ENCODE measurements around the gene OR10P1. TPM values are rescaled to one million over a fixed set of nuclear protein-coding genes. Genes with fewer than 3 reads are reported as not detected.

The OR10P1 gene
- total RNA-seq, 1 donor from 2014 or later = not detected

DNA sequence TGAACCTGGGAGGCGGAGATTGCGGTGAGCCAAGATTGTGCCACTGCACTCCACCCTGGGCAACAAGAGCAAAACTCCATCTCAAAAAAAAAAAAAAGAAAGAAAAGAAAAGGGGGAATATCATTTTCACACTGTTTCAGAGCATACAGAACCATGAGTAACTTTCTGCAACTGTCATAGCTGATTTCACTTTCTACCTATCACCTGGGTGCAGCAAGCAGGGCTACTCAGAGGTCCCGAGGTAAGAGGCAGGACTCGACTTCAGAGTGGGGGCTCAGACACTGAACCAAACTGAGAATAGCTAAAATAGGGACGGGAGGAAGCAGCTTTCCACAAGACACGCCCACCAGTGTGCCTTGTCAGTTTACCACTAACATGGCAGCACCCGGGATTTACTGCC, 29.8 kb downstream of the OR10P1 start:
- Mint-ChIP-seq H3K4me3 (ENCODE audit: unreplicated experiment) (no peak overlapping the region), H3K4me1 (ENCODE audit: unreplicated experiment) (no peaks in the 10 kb centered on the region), H3K27me3 (ENCODE audit: unreplicated experiment) (peaks cover 12% of the 10 kb centered on the region), H3K36me3 (ENCODE audit: low read depth, unreplicated experiment) (no peaks in the 10 kb centered on the region), H3K27ac (ENCODE audit: unreplicated experiment) (no peak overlapping the region), H3K9me3 (ENCODE audit: unreplicated experiment) (no peaks in the 10 kb centered on the region)
- no peak for DNase-seq (ENCODE audit: low spot score)
- TF ChIP-seq, protein P1, sequence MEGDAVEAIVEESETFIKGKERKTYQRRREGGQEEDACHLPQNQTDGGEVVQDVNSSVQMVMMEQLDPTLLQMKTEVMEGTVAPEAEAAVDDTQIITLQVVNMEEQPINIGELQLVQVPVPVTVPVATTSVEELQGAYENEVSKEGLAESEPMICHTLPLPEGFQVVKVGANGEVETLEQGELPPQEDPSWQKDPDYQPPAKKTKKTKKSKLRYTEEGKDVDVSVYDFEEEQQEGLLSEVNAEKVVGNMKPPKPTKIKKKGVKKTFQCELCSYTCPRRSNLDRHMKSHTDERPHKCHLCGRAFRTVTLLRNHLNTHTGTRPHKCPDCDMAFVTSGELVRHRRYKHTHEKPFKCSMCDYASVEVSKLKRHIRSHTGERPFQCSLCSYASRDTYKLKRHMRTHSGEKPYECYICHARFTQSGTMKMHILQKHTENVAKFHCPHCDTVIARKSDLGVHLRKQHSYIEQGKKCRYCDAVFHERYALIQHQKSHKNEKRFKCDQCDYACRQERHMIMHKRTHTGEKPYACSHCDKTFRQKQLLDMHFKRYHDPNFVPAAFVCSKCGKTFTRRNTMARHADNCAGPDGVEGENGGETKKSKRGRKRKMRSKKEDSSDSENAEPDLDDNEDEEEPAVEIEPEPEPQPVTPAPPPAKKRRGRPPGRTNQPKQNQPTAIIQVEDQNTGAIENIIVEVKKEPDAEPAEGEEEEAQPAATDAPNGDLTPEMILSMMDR (IDR thresholded peaks at IDR 0.05; ENCODE audit: unreplicated experiment) = no peak

DNA sequence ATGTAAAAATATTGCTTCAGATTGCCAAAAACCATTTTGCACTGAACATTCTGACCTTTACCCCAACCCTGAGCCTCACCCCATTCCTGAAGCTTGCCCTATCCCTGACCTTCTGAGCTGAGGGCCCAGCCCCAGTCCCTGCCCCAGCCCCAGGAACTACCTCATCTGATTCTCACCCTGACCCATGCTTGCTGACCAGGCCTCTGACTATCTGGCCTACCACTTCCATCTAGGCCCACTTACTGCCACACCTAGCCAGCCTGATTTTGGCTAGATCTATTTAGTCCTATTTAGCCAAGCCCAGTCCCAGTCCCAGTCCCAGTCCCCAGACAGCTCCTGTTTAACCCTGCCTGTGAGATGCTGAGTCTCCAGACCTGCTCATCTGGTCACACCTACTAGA, 33.6 kb downstream of the OR10P1 start:
- no peak for DNase-seq (ENCODE audit: low spot score)
- peaks cover 12% of the 10 kb centered on the region for H3K27me3 Mint-ChIP-seq (ENCODE audit: unreplicated experiment)
- no peaks in the 10 kb centered on the region for H3K36me3 Mint-ChIP-seq (ENCODE audit: low read depth, unreplicated experiment)
- TF ChIP-seq, protein P1 (IDR thresholded peaks at IDR 0.05; ENCODE audit: unreplicated experiment) = no peak
- H3K9me3 Mint-ChIP-seq (ENCODE audit: unreplicated experiment) = no peaks in the 10 kb centered on the region
- H3K27ac Mint-ChIP-seq (ENCODE audit: unreplicated experiment) = no peak overlapping the region
- H3K4me3 Mint-ChIP-seq (ENCODE audit: unreplicated experiment) = no peak overlapping the region
- no peaks in the 10 kb centered on the region for H3K4me1 Mint-ChIP-seq (ENCODE audit: unreplicated experiment)

DNA sequence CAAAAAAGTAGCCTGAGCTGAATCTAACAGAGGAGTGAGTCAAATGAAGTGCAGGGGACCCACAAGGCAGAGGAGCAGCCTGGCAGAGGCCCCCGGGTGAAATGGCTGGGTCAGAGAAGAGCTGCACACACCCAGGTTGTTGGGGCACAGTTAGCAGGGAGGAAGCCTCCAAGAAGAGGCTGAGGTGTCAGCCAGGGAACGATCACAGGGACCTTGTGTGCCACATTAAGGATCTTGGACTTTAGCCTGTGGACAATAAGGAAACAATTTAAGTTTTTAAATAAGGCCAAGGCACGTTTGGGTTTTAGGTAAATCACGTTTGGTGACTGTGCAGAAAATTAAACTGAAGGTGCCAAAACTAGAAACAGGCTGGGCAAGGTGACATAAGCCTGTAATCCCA, 35.1 kb downstream of the OR10P1 start:
- no peaks in the 10 kb centered on the region for H3K36me3 Mint-ChIP-seq (ENCODE audit: low read depth, unreplicated experiment)
- no peak for DNase-seq (ENCODE audit: low spot score)
- no peak overlapping the region for H3K27ac Mint-ChIP-seq (ENCODE audit: unreplicated experiment)
- H3K4me1 Mint-ChIP-seq (ENCODE audit: unreplicated experiment) = no peaks in the 10 kb centered on the region
- no peaks in the 10 kb centered on the region for H3K9me3 Mint-ChIP-seq (ENCODE audit: unreplicated experiment)
- H3K27me3 Mint-ChIP-seq (ENCODE audit: unreplicated experiment) = peaks cover 14% of the 10 kb centered on the region
- no peak overlapping the region for H3K4me3 Mint-ChIP-seq (ENCODE audit: unreplicated experiment)
- TF ChIP-seq, protein P1 (IDR thresholded peaks at IDR 0.05; ENCODE audit: unreplicated experiment) = no peak

DNA sequence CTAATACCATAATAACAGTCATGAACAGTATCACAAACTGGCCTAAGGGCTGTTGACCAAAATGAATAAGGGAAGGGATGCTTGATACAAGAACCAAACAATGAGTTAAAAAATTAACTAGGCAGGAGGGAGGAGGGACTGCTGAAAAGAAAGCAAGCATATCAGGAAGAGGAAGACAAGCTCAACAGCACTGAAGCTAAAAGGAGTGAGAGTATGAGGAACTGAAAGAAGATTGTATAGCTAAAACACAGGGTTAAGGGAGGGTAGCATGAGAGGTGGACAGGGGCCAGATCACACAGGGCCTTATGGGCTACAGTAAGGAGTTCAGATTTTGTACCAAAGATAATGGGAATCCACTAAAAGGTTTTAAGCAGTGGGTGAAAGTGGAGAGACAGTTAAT, 36.9 kb downstream of the OR10P1 start:
- DNase-seq (ENCODE audit: low spot score) = no peak
- Mint-ChIP-seq H3K27ac (ENCODE audit: unreplicated experiment) (no peak overlapping the region), H3K9me3 (ENCODE audit: unreplicated experiment) (no peaks in the 10 kb centered on the region), H3K36me3 (ENCODE audit: low read depth, unreplicated experiment) (no peaks in the 10 kb centered on the region), H3K4me1 (ENCODE audit: unreplicated experiment) (no peaks in the 10 kb centered on the region), H3K27me3 (ENCODE audit: unreplicated experiment) (peaks cover 14% of the 10 kb centered on the region), H3K4me3 (ENCODE audit: unreplicated experiment) (no peak overlapping the region)
- TF ChIP-seq, protein P1 (IDR thresholded peaks at IDR 0.05; ENCODE audit: unreplicated experiment) = no peak

DNA sequence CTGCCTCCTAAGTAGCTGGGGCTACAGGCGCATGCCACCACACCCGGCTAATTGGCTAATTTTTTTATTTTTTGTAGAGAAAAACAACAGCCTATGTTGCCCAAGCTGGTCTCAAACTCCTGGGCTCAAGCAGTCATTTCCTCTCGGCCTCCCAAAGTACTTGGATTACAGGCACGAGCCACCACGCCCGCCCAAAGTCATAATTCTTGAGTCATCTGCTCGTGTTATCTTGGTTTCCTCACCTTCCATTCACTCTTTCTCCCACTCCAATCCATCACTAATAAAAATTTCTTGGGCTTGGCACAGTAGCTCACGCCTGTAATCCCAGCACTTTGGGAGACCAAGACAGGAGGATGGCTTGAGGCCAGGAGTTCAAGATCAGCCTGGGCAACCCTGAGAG, 39.0 kb downstream of the OR10P1 start:
- no peaks in the 10 kb centered on the region for H3K9me3 Mint-ChIP-seq (ENCODE audit: unreplicated experiment)
- DNase-seq (ENCODE audit: low spot score) = no peak
- no peak overlapping the region for H3K27ac Mint-ChIP-seq (ENCODE audit: unreplicated experiment)
- TF ChIP-seq, protein P1 (IDR thresholded peaks at IDR 0.05; ENCODE audit: unreplicated experiment) = no peak
- H3K36me3 Mint-ChIP-seq (ENCODE audit: low read depth, unreplicated experiment) = no peaks in the 10 kb centered on the region
- no peaks in the 10 kb centered on the region for H3K4me1 Mint-ChIP-seq (ENCODE audit: unreplicated experiment)
- H3K27me3 Mint-ChIP-seq (ENCODE audit: unreplicated experiment) = peaks cover 8% of the 10 kb centered on the region
- no peak overlapping the region for H3K4me3 Mint-ChIP-seq (ENCODE audit: unreplicated experiment)

Data from endothelial cell (in vitro differentiated cells).